DOHH2 (cell line): Measurements from ENCODE around the gene CCDC106.

Source experiments
- H3F3A ChIP-seq: fragments of 200-600 bp; sonication (generic), shearing (Covaris generic); 2 replicates; pipeline ENCODE4 v1.6.0; 2016; ENCODE audit warnings: antibody characterized with exemption, mild to moderate bottlenecking; ENCODE audit not compliant: control insufficient read depth, insufficient read depth
- H3K27ac ChIP-seq: fragments of 200-600 bp; sonication (generic); 2 replicates; pipeline ENCODE4 v1.5.1; 2014; ENCODE audit warnings: low read depth, mild to moderate bottlenecking, low read length, moderate library complexity
- H3K27me3 ChIP-seq: fragments of 200-600 bp; sonication (generic); 2 replicates; pipeline ENCODE4 v1.6.1; 2014; ENCODE audit warnings: mild to moderate bottlenecking, low read length, mixed read lengths; ENCODE audit not compliant: control insufficient read depth
- H3K36me3 ChIP-seq: fragments of 200-600 bp; sonication (generic); 2 replicates; pipeline ENCODE4 v1.6.1; 2014; ENCODE audit warnings: mild to moderate bottlenecking, low read length, moderate library complexity, mixed read lengths; ENCODE audit not compliant: control insufficient read depth
- H3K4me1 ChIP-seq: fragments of 200-600 bp; sonication (generic); 2 replicates; pipeline ENCODE4 v1.6.1; 2014; ENCODE audit warnings: mild to moderate bottlenecking, low read length, mixed read lengths; ENCODE audit not compliant: control insufficient read depth
- H3K4me2 ChIP-seq: fragments of 200-600 bp; sonication (generic); 2 replicates; pipeline ENCODE4 v1.6.0; 2014; ENCODE audit warnings: mild to moderate bottlenecking, low read length, moderate library complexity
- H3K4me3 ChIP-seq: fragments of 200-600 bp; sonication (generic); 2 replicates; pipeline ENCODE4 v1.5.1; 2014; ENCODE audit warnings: mild to moderate bottlenecking, low read length, mixed read lengths
- H3K79me2 ChIP-seq: fragments of 200-600 bp; sonication (generic); 2 replicates; pipeline ENCODE4 v1.6.1; 2014; ENCODE audit warnings: mild to moderate bottlenecking, low read length, mixed read lengths; ENCODE audit not compliant: control insufficient read depth
- H3K9me2 ChIP-seq: fragments of 200-600 bp; sonication (generic); replicated peaks from 2 replicates; pipeline ENCODE4 v1.6.1; 2014; ENCODE audit warnings: mild to moderate bottlenecking, low read length, mixed read lengths; ENCODE audit not compliant: control insufficient read depth
- H3K9me3 ChIP-seq: fragments of 200-600 bp; sonication (generic); 2 replicates; pipeline ENCODE4 v1.6.1; 2014; ENCODE audit warnings: antibody characterized with exemption, low read length, mixed read lengths; ENCODE audit not compliant: control insufficient read depth, insufficient read depth
- H4K20me1 ChIP-seq: fragments of 200-600 bp; sonication (generic); 2 replicates; pipeline ENCODE4 v1.6.0; 2014; ENCODE audit warnings: low read depth, mild to moderate bottlenecking, antibody characterized with exemption, low read length, moderate library complexity; ENCODE audit not compliant: control insufficient read depth, insufficient read depth
- CTCF ChIP-seq: fragments of 200-600 bp; sonication (generic); IDR thresholded peaks from one replicate; pipeline ENCODE4 v1.5.1; 2014; ENCODE audit warnings: antibody characterized with exemption, mild to moderate bottlenecking, low read depth, low read length; ENCODE audit not compliant: poor library complexity, severe bottlenecking
- EZH2phosphoT487 ChIP-seq: fragments of 200-600 bp; sonication (generic); IDR thresholded peaks from 2 replicates; pipeline ENCODE4 v1.6.1; 2017; ENCODE audit warnings: borderline replicate concordance, mild to moderate bottlenecking, antibody characterized with exemption, low read length, moderate library complexity, mixed read lengths

Gene CCDC106

GRCh38 chr19:55599842-55600661 is 48.0 kb upstream of the CCDC106 start, which contains the start of gene ZNF524:
Gene ZNF524, plus strand, starts transcription at chr19:55600288. Its CDS starts 1,825 bp downstream, at chr19:55602113.
- H4K20me1 ChIP-seq, result no peaks in the 10 kb centered on the region
- H3K36me3 ChIP-seq, result peaks cover 29% of the 10 kb centered on the region
- peak within 1 kb of the TSS; percentile 84 for H3K4me2 ChIP-seq
- peaks cover 39% of the 10 kb centered on the region for H3K4me1 ChIP-seq
- H3K79me2 ChIP-seq, result peaks cover 9% of the 10 kb centered on the region
- H3K9me2 ChIP-seq, result no peaks in the 10 kb centered on the region
- H3K27ac ChIP-seq, result peak within 1 kb of the TSS; percentile 88
- peaks cover 18% of the 10 kb centered on the region for H3F3A ChIP-seq
- peak within 1 kb of the TSS; percentile 84 for H3K4me3 ChIP-seq
- TF ChIP-seq CTCF, result no peak
- TF ChIP-seq EZH2phosphoT487, result no peak
- H3K27me3 ChIP-seq, result no peaks in the 10 kb centered on the region
- H3K9me3 ChIP-seq, result no peaks in the 10 kb centered on the region

- H3K9me2 ChIP-seq, result no peaks in the 10 kb centered on the region
- H3K4me3 ChIP-seq, result peak overlapping the region; percentile 84
- peak overlapping the region; percentile 64 for H3K4me2 ChIP-seq
- peaks cover 20% of the 10 kb centered on the region for H3F3A ChIP-seq
- H3K27me3 ChIP-seq, result no peaks in the 10 kb centered on the region
- H3K4me1 ChIP-seq, result peaks cover 40% of the 10 kb centered on the region
- H3K9me3 ChIP-seq, result no peaks in the 10 kb centered on the region
- no peak for TF ChIP-seq EZH2phosphoT487
- TF ChIP-seq CTCF, result no peak
- H4K20me1 ChIP-seq, result no peaks in the 10 kb centered on the region
- peaks cover 10% of the 10 kb centered on the region for H3K79me2 ChIP-seq
- H3K27ac ChIP-seq, result peak overlapping the region; percentile 88
- peaks cover 24% of the 10 kb centered on the region for H3K36me3 ChIP-seq
Measured at GRCh38 chr19:55600662-55601028, 47.4 kb upstream of the CCDC106 start.

GRCh38 chr19:55601084-55601483 is 46.9 kb upstream of the CCDC106 start:
- Histone ChIP-seq H3K9me2 (no peaks in the 10 kb centered on the region), H3K27me3 (no peaks in the 10 kb centered on the region), H3K4me3 (peak overlapping the region; percentile 84), H3K9me3 (no peaks in the 10 kb centered on the region), H3K36me3 (peaks cover 23% of the 10 kb centered on the region), H4K20me1 (no peaks in the 10 kb centered on the region), H3K4me1 (peaks cover 43% of the 10 kb centered on the region), H3F3A (peaks cover 23% of the 10 kb centered on the region), H3K4me2 (peak overlapping the region; percentile 64), H3K27ac (peak overlapping the region; percentile 88), H3K79me2 (peaks cover 15% of the 10 kb centered on the region)
- TF ChIP-seq CTCF (no peak), EZH2phosphoT487 (no peak)
